Choroid plexus epithelial cell (primary cell): ENCODE measurements around the gene WEE2.

ENCODE experiments used
- DNase-seq: peaks from one replicate; pipeline ENCODE4 v3.0.0-alpha.2; 2010; ENCODE audit warnings: low read depth
- H3K4me3 ChIP-seq: 2 replicates; pipeline ENCODE4 v1.5.1; 2011; ENCODE audit warnings: low read depth, mild to moderate bottlenecking, control low read depth, low read length, moderate library complexity
- TF ChIP-seq, protein P1 (sequence below): conservative IDR thresholded peaks from 2 replicates; pipeline ENCODE4 v1.5.1; 2011; ENCODE audit warnings: low read depth, mild to moderate bottlenecking, control low read depth, inconsistent platforms, low read length, moderate library complexity

The WEE2 gene

DNA sequence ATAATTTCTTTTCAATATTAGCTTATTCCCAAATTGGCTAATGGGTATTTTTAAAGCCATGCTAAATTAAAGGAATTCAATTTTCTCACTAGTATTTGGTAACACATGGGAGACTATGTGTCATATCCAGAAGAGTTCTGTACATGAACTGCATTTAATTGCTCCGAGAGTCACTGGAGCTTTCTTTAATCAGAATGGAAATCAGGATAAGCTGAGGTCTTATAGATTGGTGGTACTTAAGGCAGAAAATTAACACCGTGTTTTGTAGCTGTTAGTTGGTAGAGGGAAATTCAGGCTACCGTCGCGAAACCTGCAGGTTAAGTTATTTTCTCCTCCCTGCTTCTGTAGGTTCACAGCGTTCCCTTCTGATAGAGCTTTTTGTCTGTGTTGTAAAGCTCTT lies at the start of gene WEE2:
WEE2 (plus strand) TSS at position 3 of the 400 bp plus-strand sequence. CDS start 406 bp downstream, outside the sequence.
- TF ChIP-seq, protein P1, sequence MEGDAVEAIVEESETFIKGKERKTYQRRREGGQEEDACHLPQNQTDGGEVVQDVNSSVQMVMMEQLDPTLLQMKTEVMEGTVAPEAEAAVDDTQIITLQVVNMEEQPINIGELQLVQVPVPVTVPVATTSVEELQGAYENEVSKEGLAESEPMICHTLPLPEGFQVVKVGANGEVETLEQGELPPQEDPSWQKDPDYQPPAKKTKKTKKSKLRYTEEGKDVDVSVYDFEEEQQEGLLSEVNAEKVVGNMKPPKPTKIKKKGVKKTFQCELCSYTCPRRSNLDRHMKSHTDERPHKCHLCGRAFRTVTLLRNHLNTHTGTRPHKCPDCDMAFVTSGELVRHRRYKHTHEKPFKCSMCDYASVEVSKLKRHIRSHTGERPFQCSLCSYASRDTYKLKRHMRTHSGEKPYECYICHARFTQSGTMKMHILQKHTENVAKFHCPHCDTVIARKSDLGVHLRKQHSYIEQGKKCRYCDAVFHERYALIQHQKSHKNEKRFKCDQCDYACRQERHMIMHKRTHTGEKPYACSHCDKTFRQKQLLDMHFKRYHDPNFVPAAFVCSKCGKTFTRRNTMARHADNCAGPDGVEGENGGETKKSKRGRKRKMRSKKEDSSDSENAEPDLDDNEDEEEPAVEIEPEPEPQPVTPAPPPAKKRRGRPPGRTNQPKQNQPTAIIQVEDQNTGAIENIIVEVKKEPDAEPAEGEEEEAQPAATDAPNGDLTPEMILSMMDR: no peak
- H3K4me3 ChIP-seq: no peak within 1 kb of the TSS
- no peak for DNase-seq

DNA sequence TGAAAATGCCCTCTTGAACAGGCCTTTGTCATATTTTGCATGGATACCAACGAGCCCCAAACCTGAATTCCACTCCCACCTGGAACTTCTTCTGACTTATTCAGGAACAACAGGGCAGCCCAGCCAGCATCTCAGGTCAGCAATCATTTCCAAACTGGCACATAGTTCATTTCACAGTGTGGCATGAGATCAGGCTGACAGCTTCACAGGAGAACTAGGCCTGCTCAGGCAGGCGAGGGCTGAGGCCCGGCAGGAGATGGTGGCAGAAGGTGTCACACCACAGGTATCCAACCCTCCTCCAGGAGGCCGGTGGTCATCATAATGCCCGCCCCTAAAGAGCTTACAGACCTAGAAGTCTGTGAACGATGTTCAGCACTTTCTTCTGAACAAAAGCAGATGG lies 48.7 kb upstream of the WEE2 start:
- DNase-seq: no peak
- H3K4me3 ChIP-seq: no peak overlapping the region
- TF ChIP-seq, protein P1: no peak

DNA sequence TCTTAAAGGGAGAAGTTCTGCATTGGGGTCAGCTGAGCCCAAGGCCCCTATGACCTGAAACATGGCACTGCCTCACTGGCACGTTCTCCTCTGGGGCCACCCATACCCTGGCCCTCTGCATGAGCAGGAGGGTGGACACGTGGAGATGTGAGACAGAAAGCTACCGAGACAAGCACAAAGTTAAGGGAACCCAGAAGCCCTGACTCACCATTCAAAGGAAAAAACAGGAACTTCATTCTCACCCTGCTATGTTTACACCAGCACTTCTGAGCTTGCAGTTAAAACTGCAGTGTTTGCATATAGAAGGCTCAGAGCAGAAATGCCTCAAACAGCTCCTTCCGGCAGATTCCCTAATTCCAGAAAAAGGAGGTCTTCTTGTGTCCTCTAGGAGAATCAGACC lies 47.9 kb upstream of the WEE2 start:
- TF ChIP-seq, protein P1: no peak
- no peak for DNase-seq
- no peak overlapping the region for H3K4me3 ChIP-seq

DNA sequence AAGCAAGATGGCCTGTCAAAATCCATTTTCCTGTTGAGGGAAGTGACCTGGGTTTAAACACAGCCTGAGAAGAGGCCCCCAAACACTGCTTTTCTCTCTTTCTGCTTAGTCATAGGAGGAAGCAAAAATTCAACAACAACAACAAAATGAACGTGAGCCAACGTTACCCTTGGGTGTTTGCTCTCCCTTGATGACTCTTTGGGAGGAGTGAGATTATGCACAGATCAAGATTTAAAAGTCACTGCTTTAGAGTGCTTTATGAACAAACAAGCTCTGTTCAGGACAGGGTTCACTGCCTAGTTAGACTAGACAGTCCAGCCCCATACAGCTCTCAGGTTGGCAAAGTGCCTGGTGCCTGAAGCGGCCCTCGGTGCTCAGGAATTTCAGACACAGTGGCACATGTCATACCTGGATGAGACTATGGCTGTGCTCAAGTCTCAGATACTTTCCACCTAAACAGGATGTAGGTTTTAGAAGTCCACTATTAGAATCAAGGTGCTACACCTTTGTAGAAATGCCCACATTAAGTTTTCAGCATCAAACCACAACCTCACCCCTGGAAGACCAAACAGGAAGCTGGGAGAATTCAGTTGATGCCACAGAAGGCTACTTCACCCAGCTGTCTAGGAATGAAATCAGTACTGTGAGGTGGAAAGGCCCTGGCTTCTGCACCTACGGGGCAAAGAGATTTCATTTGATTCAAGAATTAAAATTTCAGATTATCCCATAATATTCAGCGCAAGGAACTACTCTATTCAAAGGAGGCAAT lies 44.9 kb upstream of the WEE2 start:
- peak; percentile 26 for DNase-seq
- no peak overlapping the region for H3K4me3 ChIP-seq
- TF ChIP-seq, protein P1: no peak

DNA sequence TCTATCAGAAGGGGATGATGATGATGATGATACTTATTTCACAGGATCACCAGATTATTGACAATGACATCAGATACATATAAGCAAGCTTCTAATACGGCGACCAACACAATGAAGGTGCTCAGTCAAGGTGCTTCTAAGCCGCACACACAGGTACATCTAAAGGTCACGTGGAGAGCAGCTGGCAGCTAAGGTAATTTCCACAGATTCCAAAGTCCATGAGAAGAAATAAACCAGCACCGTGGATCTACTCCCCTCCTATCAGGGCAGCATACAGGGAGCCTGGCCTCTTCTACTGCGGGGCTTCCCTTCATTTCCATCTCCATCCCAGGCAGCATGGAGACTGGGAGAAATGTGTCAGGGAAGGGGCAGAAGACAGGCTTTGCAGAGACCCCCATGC lies 43.7 kb upstream of the WEE2 start:
- no peak for DNase-seq
- no peak overlapping the region for H3K4me3 ChIP-seq
- TF ChIP-seq, protein P1: no peak

DNA sequence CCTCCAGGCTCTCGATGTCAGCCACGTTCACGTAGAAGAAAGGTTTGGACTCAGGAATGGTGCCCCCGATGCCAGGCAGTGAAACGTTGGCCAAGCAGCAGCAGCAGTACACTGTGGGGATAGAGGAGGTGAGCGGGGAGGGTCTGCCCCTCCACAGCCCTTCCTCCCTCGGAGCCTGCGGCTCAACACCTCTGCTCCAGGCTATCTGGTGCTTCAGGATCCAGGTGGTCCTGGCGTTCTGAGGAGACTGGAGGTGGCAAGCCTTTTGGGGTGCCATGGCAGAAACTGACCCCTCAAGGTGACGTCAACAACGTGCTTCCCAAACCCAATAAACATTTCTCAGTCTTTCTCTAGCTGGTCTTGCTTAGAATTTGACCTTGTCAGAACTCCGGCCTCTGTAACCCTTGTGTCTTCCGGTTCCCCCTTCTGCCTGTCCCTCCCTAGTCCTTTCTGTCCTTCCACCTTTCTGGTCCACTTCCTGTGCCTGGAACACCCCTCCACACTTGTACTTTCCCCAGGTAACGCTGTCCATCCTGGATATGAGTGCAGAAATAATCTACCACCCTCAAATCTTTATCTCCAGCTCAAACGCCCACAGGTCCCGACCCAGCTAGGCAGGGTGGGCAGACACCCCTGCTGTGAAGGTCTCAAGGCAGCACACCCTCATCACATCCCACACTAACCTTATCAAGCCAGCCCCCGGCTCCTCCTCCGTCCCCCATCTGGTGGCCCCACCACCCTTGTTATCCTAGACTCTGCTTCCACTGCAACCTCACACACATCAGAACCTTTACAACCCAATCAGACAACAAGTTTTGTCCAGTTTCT lies 42.7 kb upstream of the WEE2 start:
- DNase-seq: no peak
- no peak overlapping the region for H3K4me3 ChIP-seq
- TF ChIP-seq, protein P1: no peak
